ENCODE measurements around the gene TLE5. TPM values are rescaled to one million over a fixed set of nuclear protein-coding genes. Genes with fewer than 3 reads are reported as not detected.
"Not testable (repeated sequence)": the region's sequence is repeated elsewhere in the genome, so short reads cannot be mapped to it uniquely, and the experiment has no call there.

Gene TLE5
- total RNA-seq, 1 donor from 2014 or later = 428 TPM

DNA sequence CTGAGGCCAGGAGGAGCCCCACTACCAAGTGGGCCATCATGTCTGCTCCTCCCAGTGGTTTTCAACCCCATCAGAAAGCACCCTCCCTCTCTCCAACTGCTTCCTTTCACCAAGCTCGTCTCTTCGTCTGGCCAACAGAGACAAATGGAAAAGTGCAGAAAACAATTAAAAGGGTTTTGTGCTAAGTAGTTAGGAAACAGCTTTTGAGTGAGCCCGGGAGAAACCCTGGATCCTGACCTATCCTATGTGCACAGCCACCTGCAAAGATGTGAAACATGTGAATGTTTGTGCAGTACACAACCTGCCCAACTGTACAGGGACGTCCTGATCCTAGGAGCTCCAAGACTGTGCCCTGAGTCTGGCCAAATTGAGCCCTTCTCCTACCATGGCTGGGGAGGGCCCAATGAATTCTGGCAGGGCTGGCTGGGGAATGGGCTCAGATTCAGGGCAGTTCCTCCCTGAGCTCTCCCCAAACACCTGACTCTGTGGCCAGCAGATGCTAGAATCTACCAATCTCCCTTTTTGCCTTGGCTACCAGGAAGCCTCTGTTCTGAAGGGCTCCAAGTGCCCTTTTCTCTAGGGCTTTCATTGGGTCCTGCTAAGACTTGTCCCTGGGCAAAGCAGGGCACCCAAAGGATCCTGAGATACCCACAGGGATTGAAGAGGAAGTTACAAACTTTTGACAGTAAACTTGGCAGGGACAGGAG lies 7.9 kb downstream of the TLE5 start:
- Mint-ChIP-seq H3K4me3 (ENCODE audit: low read depth) (no peak overlapping the region), H3K27ac (peak overlapping the region; percentile 42), H3K9me3 (no peaks in the 10 kb centered on the region), H3K27me3 (ENCODE audit: low read depth) (no peaks in the 10 kb centered on the region), H3K36me3 (ENCODE audit: low read depth) (peaks cover 51% of the 10 kb centered on the region), H3K4me1 (ENCODE audit: low read depth) (peaks cover 17% of the 10 kb centered on the region)
- intact Hi-C loops (cut with micrococcal nuclease) = no loop called here
- no peak for DNase-seq (ENCODE audit: low spot score)

DNA sequence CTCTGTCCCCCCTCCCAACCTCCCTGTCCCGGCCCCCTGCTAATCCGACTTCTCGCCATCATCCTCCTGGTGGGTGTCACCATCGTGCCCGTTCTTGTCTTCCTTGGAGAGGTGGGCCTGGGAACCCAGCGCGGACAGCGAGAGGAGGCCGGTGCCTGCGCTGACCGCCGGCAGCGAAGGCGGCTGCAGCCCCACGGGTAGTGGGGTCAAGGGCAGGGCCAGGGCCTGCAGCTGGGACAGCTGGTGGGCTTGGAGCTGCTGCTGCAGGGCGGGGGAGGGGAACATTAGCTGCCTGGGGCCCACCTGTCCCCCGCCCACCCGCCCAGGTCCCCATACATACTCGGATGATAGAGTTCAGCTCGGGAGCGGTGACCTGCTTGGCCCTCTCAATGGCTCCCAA lies 8.5 kb downstream of the TLE5 start:
- H3K4me3 Mint-ChIP-seq (ENCODE audit: low read depth) = no peak overlapping the region
- peaks cover 17% of the 10 kb centered on the region for H3K4me1 Mint-ChIP-seq (ENCODE audit: low read depth)
- H3K36me3 Mint-ChIP-seq (ENCODE audit: low read depth) = peaks cover 49% of the 10 kb centered on the region
- no peaks in the 10 kb centered on the region for H3K9me3 Mint-ChIP-seq
- H3K27ac Mint-ChIP-seq = no peak overlapping the region
- peaks cover 2% of the 10 kb centered on the region for H3K27me3 Mint-ChIP-seq (ENCODE audit: low read depth)
- intact Hi-C loops (cut with micrococcal nuclease) = no loop called here
- no peak for DNase-seq (ENCODE audit: low spot score)

DNA sequence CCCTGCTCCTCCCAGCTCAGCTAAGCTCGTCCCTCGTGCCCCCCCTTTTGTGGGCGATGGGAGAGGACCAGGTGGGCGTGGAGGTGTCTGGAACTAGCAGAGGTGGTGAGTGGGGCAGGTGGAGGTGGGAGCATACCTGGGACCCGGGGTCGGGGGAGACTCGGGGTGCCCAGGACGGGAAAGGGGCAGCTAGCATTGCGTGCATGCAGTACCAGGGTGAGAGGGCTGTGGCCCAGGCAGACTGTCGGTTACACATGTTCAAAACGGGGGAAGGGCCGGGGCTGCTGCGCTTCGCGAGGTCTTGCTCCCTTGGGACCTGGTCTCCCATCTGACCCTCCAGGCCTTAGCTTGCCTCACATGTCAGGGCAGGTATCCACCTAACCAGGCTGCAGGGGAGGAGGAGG lies 9.1 kb downstream of the TLE5 start:
- intact Hi-C loops (cut with micrococcal nuclease) = no loop called here
- H3K4me3 Mint-ChIP-seq (ENCODE audit: low read depth) = no peak overlapping the region
- H3K9me3 Mint-ChIP-seq = no peaks in the 10 kb centered on the region
- no peak for DNase-seq (ENCODE audit: low spot score)
- H3K36me3 Mint-ChIP-seq (ENCODE audit: low read depth) = peaks cover 43% of the 10 kb centered on the region
- H3K27ac Mint-ChIP-seq = no peak overlapping the region
- H3K27me3 Mint-ChIP-seq (ENCODE audit: low read depth) = peaks cover 2% of the 10 kb centered on the region
- H3K4me1 Mint-ChIP-seq (ENCODE audit: low read depth) = peaks cover 15% of the 10 kb centered on the region

DNA sequence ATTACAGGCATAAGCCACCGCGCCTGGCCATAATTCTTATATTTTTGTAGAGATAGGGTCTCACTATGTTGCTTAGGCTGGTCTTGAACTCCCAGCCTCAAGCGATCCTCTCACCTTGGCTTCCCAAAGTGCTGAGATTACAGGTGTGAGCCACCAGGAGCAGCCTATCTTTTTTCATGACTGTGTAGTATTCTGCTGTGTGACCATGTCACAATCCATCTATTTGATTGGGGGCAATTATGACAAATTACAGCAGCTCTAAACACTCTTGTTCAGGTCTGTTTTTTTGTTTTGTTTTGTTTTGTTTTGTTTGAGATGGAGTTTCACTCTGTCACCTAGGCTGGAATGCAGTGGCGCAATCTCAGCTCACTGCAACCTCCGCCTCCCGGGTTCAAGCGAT lies 12.3 kb downstream of the TLE5 start:
- H3K27ac Mint-ChIP-seq; H3K27me3 Mint-ChIP-seq (ENCODE audit: low read depth); intact Hi-C loops (cut with micrococcal nuclease); DNase-seq (ENCODE audit: low spot score); H3K4me3 Mint-ChIP-seq (ENCODE audit: low read depth); H3K9me3 Mint-ChIP-seq: not testable (repeated sequence)
- peaks cover 18% of the 10 kb centered on the region for H3K36me3 Mint-ChIP-seq (ENCODE audit: low read depth)
- H3K4me1 Mint-ChIP-seq (ENCODE audit: low read depth) = peaks cover 11% of the 10 kb centered on the region

DNA sequence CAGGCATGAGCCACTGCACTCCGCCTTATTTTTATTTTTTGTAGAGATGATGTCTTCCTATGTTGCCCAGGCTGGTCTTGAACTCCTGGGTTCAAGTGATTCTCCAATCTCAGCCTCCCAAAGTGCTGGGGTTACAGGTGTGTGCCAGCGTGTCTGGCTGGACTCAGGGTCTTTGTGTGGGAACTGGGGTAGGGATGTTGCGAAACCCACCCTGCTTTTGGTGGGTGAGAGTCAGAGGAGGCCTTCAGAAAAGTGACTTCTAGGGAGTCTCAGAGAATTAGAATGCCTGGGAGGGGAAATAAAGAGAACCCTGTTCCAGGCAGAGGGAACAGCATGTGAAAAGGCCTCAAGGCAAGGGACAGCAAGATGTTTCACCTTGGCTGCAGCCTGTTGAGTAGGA lies 13.2 kb downstream of the TLE5 start:
- DNase-seq (ENCODE audit: low spot score) = no peak
- peaks cover 9% of the 10 kb centered on the region for H3K36me3 Mint-ChIP-seq (ENCODE audit: low read depth)
- no peak overlapping the region for H3K4me3 Mint-ChIP-seq (ENCODE audit: low read depth)
- H3K4me1 Mint-ChIP-seq (ENCODE audit: low read depth) = peaks cover 7% of the 10 kb centered on the region
- intact Hi-C loops (cut with micrococcal nuclease) = no loop called here
- no peak overlapping the region for H3K27ac Mint-ChIP-seq
- H3K27me3 Mint-ChIP-seq (ENCODE audit: low read depth) = peaks cover 7% of the 10 kb centered on the region
- no peaks in the 10 kb centered on the region for H3K9me3 Mint-ChIP-seq

DNA sequence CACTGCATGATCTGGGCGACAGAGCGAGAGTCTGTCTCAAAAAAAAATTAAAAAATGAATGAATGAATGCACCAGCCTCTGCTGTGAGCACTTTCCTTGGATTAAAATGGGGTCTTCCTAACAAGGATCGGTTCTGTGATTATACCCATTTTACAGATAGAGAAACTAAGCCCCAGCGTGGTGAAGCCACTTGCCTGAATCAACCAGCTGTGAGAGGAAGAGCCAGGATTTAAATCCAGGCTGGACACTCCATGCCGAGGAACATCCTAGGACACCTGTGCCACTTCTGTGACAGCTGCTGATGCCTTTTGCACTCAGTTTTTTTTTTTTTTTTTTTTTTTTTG lies 14.1 kb downstream of the TLE5 start:
- Mint-ChIP-seq H3K27me3 (ENCODE audit: low read depth) (peaks cover 7% of the 10 kb centered on the region), H3K27ac (no peak overlapping the region), H3K9me3 (no peaks in the 10 kb centered on the region)

DNA sequence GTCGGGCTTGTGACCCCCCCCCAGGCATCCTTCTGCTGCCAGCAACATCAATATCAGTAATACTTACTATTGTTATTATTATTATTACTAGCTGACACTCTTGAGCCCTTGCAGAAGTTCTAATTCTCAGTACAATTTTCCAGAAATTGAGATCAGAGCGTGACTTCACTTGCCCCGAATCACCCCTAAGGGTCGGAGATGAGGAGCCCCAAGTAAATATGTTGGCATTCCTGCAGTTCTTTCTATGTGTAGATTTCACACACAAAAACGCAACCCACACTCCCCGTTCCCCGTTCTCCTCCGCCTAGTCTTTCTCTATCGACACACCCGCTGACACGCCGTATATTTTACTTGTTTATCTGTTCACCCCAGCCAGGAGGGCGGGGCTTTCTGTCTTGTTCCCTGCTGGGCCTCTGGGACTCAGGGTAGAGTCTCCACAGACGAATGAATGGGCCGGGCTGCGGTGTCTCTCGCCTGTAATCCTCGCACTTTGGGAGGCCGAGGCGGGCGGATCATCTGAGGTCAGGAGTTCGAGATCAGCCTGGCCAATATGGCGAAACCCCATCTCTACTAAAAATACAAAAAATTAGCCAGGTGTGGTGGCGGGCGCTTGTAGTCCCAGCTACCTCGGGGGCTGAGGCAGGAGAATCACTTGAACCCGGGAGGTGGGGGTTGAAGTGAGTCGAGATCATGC lies 14.7 kb downstream of the TLE5 start:
- peaks cover 7% of the 10 kb centered on the region for H3K4me1 Mint-ChIP-seq (ENCODE audit: low read depth)
- peak overlapping the region; percentile 76 for H3K4me3 Mint-ChIP-seq (ENCODE audit: low read depth)
- no peaks in the 10 kb centered on the region for H3K9me3 Mint-ChIP-seq
- no peak overlapping the region for H3K27ac Mint-ChIP-seq
- H3K27me3 Mint-ChIP-seq (ENCODE audit: low read depth) = peaks cover 7% of the 10 kb centered on the region
- peak; percentile 52 for DNase-seq (ENCODE audit: low spot score)
- intact Hi-C loops (cut with micrococcal nuclease) = no loop called here
- H3K36me3 Mint-ChIP-seq (ENCODE audit: low read depth) = peaks cover 2% of the 10 kb centered on the region

More for the DNA sequence above, 14.1 kb downstream of the TLE5 start:
- no peak overlapping the region for H3K4me3 Mint-ChIP-seq (ENCODE audit: low read depth)
- H3K36me3 Mint-ChIP-seq (ENCODE audit: low read depth) = peaks cover 4% of the 10 kb centered on the region
- intact Hi-C loops (cut with micrococcal nuclease) = no loop called here
- H3K4me1 Mint-ChIP-seq (ENCODE audit: low read depth) = peaks cover 7% of the 10 kb centered on the region
- DNase-seq (ENCODE audit: low spot score) = no peak

DNA sequence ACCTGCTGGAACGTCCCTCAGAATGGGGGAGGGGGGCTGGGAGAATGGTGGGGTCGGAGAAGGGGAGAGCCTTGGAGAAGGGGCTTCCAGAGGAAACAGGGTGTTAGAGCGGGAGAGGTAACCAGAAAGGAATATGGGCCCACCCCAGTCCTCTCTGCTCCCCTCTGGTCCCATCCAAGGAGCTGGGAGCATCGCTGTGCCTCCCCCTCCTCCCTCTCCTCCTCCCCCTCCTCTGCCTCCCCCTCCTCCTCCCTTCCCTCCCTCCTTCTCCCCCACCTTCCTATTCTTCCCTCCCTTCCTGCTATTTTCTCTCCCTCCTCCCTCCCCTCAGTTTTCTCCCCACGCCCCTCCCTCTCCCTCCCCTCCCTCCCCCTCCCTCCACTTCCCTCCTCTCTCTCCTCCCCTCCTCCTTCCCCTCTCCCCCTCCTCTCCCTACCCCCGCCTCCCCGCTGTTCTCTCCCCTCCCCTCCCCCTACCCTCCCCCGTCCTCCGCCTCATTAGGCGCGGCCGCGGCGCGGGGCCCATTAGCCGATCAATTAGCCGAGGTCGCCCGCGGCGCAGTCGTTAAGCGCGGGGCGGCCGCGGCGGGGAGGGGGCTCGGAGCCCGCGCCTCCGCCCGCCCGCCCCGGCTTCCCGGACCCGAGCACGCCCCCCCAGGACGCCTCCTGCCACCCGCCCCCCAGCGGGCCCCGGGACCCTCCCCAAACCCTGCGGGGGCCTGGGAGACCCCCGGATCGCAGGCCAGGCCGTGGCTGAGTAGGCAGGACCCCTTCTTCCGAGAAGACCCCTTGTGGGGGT lies 15.4 kb downstream of the TLE5 start:
- Mint-ChIP-seq H3K36me3 (ENCODE audit: low read depth) (no peaks in the 10 kb centered on the region), H3K27ac (no peak overlapping the region), H3K4me3 (ENCODE audit: low read depth) (no peak overlapping the region), H3K27me3 (ENCODE audit: low read depth) (peaks cover 7% of the 10 kb centered on the region), H3K4me1 (ENCODE audit: low read depth) (peaks cover 8% of the 10 kb centered on the region), H3K9me3 (no peaks in the 10 kb centered on the region)
- no peak for DNase-seq (ENCODE audit: low spot score)
- intact Hi-C loops (cut with micrococcal nuclease) = no loop called here

DNA sequence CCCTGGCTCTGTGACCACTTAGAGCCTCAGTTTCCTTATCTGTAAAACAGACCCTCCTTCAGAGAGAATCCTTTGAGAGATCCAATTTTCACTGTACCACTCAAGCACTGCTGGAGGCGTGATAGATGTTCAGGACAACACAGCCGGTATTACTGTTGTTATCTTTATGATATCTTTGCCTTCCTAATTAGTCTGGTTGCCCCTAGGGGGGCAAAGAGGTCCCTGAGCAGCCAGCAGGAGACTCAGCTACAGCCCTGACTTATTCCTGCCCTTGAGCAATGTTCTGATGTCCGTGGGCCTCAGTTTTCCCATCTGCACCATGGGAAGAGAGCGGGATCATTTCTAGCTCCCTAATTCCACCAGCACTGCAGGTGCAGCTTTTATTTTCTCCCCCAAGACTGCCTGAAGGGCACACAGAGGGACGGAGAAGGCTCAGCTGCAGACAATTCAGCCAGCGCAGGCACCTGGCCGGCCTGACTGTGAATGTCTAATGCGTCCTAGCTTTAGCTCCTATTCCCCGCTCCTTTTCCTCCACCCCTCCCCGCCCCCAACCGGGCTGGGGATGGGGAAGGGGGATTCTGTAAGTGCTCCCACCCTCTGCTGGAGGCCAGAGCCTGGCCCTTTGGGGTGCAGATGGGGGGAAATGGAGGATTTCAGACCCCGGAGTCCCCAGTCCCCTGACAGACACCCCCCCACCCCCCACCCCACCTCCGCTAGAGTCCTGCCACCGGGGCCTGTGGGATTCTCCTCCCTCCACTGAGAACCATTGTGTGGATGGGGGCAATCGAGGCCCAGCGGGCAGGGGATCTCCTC lies 16.2 kb downstream of the TLE5 start:
- Mint-ChIP-seq H3K9me3 (no peaks in the 10 kb centered on the region), H3K27me3 (ENCODE audit: low read depth) (peaks cover 7% of the 10 kb centered on the region), H3K36me3 (ENCODE audit: low read depth) (no peaks in the 10 kb centered on the region), H3K27ac (no peak overlapping the region), H3K4me1 (ENCODE audit: low read depth) (peaks cover 8% of the 10 kb centered on the region), H3K4me3 (ENCODE audit: low read depth) (no peak overlapping the region)
- intact Hi-C loops (cut with micrococcal nuclease) = no loop called here
- no peak for DNase-seq (ENCODE audit: low spot score)

DNA sequence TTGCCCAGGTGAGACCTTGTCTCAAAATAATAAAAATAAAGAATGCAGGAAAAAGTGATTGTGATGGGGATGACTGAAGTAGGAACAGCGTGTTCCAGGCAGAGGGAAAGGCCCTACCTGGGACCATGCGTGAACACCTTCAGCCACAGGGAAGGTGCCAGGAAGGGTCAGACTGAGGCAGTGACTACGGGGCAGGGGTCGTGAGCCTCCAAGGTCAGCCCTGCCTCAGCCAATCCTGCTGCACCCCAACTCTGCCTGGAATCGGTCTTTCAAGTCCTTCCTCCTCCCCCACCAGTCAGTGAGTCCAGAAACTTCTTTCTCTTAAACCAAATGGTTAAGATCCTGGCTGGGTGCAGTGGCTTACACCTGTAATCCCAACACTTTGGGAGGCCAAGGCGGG lies 17.1 kb downstream of the TLE5 start:
- Mint-ChIP-seq H3K4me3 (ENCODE audit: low read depth) (no peak overlapping the region), H3K27me3 (ENCODE audit: low read depth) (peaks cover 7% of the 10 kb centered on the region), H3K27ac (no peak overlapping the region), H3K36me3 (ENCODE audit: low read depth) (no peaks in the 10 kb centered on the region), H3K4me1 (ENCODE audit: low read depth) (peaks cover 8% of the 10 kb centered on the region), H3K9me3 (no peaks in the 10 kb centered on the region)
- no peak for DNase-seq (ENCODE audit: low spot score)
- intact Hi-C loops (cut with micrococcal nuclease) = no loop called here

DNA sequence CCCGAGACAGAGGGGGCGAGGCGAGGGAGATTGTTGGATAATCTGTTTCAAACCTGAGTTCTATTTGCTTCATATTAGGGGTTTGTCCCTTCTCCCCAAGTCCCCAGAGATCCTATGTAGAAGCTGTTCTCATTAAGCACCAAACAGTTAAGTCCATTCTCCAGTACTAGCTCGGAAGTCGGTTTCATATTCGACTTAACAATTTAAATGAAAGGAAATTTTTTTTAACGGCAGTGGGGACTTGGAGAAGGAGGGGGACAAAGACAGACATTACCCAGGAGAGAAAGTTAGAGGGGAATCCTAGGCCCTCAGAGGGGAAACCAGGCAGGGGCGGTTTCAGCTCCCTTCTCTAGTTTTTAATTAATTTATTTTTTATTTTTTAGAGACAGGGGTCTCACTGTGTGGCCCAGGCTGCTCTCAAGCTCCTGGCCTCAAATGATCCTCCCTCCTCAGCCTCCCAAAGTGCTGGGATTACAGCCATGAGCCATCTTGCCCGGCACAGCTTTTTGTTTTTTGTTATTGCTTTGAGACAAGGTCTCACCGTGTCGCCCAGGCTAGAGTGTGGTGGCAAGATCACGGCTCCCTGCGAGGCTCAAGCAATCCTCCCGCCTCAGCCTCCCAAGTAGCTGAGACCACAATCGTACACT lies 19.6 kb downstream of the TLE5 start:
- no peaks in the 10 kb centered on the region for H3K36me3 Mint-ChIP-seq (ENCODE audit: low read depth)
- peaks cover 9% of the 10 kb centered on the region for H3K4me1 Mint-ChIP-seq (ENCODE audit: low read depth)
- no peak for DNase-seq (ENCODE audit: low spot score)
- H3K27ac Mint-ChIP-seq = no peak overlapping the region
- no peaks in the 10 kb centered on the region for H3K9me3 Mint-ChIP-seq
- H3K4me3 Mint-ChIP-seq (ENCODE audit: low read depth) = no peak overlapping the region
- H3K27me3 Mint-ChIP-seq (ENCODE audit: low read depth) = peaks cover 4% of the 10 kb centered on the region
- intact Hi-C loops (cut with micrococcal nuclease) = no loop called here
